GM18907 (cell line): ENCODE results near the gene PSME3IP1.

Experiments
- ATAC-seq: cut with Tn5 transposase; IDR thresholded peaks from one replicate; pipeline ENCODE4 v1.9.1; 2021; ENCODE audit warnings: mild to moderate bottlenecking, moderate library complexity; ENCODE audit not compliant: unreplicated experiment

The PSME3IP1 gene

DNA sequence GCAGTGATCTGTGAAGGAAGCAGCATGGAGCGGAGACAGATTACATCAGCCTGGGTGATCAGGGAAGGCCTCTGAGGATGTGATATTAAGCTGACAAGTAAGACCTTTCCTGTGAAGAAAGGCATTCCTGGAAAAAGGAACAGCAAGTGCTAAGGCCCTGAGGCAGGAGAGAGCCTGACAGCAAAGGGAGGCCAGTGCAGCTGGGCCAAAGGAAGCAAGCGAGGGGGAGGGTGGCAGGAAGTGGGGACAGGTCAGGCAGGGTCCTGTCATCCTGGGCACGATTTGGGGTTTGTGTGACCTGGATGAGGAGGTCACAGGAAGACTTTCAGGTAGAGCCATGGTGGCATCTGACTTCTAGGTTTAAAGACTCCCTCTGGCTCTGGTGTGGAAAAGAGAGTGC, 81.1 kb downstream of the PSME3IP1 start:
- no peak for ATAC-seq

DNA sequence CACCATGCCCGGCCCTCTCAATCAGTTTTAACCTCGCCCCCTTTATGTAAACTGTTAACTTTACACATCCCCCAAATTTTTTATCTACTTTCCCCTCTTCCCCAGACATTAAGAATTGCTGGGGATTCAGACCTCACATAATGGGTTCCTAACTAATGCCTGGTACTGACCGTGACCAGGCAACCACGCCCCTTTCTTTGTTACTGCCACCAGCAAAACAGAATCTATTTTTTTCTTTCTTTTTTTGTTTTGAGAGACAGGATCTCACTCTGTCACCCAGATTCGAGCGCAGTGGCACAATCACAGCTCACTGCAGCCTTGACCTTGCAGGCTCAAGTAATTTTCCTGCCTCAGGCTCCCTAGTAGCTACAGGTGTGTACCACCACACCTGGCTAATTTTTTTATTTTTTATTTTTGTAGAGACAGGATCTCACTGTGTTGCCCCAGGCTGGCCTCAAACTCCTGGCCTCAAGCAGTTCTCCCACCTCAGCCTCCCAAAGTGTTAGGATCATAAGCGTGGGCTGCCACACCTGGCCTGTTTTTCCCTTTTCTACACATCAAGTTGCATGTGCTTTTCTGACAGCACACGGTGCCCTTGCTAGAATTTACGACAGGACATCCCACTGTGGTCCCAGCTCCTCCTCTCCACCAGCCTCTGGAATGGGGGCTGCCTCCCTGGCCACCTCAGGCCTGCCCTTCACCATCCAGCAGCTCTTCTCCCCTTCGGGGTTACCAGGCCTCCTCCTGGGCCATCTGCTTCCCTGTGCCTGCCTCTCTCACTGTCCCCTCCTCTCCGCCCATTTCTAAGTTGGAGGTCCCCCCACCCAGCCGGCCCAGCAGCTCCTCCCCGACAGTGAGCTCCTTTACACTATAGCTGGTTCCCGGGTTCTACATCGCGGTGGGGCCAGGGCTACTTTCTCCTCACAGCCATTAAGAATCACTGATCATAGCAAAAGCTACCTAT, 82.7 kb downstream of the PSME3IP1 start:
- ATAC-seq, result no peak
